ENCODE results near the gene PLCD4. TPM values are rescaled to one million over a fixed set of nuclear protein-coding genes. Genes with fewer than 3 reads are reported as not detected.

Gene PLCD4
- polyA plus RNA-seq, 1 donor from 2014 or later, result 4.9 TPM

- Histone ChIP-seq H3K9me2 (ENCODE audit: insufficient read depth, low read length) (no peaks in the 10 kb centered on the region), H3K79me2 (replicated peaks; ENCODE audit: insufficient read depth, low read length) (no peaks in the 10 kb centered on the region), H3K9ac (ENCODE audit: low read length) (no peak overlapping the region), H3K4me3 (ENCODE audit: low read length) (no peak overlapping the region), H3K27ac (ENCODE audit: low read length) (no peak overlapping the region), H4K20me1 (ENCODE audit: insufficient read depth) (no peaks in the 10 kb centered on the region), H3K9me3 (ENCODE audit: low read length) (no peaks in the 10 kb centered on the region), H3F3A (ENCODE audit: insufficient read depth, low read length, poor library complexity, severe bottlenecking) (no peaks in the 10 kb centered on the region), H3K36me3 (ENCODE audit: insufficient read depth, low read length) (no peaks in the 10 kb centered on the region), H2AFZ (ENCODE audit: low read depth, low read length) (no peak overlapping the region), H3K4me2 (ENCODE audit: low read length) (no peak overlapping the region), H3K27me3 (ENCODE audit: insufficient read depth, low read depth, low read length) (no peaks in the 10 kb centered on the region)
- TF ChIP-seq SMC3 (conservative IDR thresholded peaks at IDR 0.05; ENCODE audit: poor library complexity), result no peak
- no peak for TF ChIP-seq POLR2AphosphoS5 (IDR thresholded peaks at IDR 0.05)
- TF ChIP-seq TAF1 (IDR thresholded peaks at IDR 0.05; ENCODE audit: low read depth), result no peak
- TF ChIP-seq, protein P1, sequence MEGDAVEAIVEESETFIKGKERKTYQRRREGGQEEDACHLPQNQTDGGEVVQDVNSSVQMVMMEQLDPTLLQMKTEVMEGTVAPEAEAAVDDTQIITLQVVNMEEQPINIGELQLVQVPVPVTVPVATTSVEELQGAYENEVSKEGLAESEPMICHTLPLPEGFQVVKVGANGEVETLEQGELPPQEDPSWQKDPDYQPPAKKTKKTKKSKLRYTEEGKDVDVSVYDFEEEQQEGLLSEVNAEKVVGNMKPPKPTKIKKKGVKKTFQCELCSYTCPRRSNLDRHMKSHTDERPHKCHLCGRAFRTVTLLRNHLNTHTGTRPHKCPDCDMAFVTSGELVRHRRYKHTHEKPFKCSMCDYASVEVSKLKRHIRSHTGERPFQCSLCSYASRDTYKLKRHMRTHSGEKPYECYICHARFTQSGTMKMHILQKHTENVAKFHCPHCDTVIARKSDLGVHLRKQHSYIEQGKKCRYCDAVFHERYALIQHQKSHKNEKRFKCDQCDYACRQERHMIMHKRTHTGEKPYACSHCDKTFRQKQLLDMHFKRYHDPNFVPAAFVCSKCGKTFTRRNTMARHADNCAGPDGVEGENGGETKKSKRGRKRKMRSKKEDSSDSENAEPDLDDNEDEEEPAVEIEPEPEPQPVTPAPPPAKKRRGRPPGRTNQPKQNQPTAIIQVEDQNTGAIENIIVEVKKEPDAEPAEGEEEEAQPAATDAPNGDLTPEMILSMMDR (IDR thresholded peaks at IDR 0.05; ENCODE audit: poor library complexity, severe bottlenecking), result no peak
- no peak for TF ChIP-seq EP300 (conservative IDR thresholded peaks at IDR 0.05; ENCODE audit: poor library complexity, severe bottlenecking)
- no peak for TF ChIP-seq RAD21 (conservative IDR thresholded peaks at IDR 0.05)
- TF ChIP-seq, protein P2, sequence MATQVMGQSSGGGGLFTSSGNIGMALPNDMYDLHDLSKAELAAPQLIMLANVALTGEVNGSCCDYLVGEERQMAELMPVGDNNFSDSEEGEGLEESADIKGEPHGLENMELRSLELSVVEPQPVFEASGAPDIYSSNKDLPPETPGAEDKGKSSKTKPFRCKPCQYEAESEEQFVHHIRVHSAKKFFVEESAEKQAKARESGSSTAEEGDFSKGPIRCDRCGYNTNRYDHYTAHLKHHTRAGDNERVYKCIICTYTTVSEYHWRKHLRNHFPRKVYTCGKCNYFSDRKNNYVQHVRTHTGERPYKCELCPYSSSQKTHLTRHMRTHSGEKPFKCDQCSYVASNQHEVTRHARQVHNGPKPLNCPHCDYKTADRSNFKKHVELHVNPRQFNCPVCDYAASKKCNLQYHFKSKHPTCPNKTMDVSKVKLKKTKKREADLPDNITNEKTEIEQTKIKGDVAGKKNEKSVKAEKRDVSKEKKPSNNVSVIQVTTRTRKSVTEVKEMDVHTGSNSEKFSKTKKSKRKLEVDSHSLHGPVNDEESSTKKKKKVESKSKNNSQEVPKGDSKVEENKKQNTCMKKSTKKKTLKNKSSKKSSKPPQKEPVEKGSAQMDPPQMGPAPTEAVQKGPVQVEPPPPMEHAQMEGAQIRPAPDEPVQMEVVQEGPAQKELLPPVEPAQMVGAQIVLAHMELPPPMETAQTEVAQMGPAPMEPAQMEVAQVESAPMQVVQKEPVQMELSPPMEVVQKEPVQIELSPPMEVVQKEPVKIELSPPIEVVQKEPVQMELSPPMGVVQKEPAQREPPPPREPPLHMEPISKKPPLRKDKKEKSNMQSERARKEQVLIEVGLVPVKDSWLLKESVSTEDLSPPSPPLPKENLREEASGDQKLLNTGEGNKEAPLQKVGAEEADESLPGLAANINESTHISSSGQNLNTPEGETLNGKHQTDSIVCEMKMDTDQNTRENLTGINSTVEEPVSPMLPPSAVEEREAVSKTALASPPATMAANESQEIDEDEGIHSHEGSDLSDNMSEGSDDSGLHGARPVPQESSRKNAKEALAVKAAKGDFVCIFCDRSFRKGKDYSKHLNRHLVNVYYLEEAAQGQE (IDR thresholded peaks at IDR 0.05; ENCODE audit: borderline replicate concordance), result no peak
- no peak for TF ChIP-seq MXI1 (conservative IDR thresholded peaks at IDR 0.05; ENCODE audit: poor library complexity, severe bottlenecking)
- no peak for TF ChIP-seq EZH2 (IDR thresholded peaks at IDR 0.05; ENCODE audit: borderline replicate concordance, insufficient read depth, low read length, poor library complexity, severe bottlenecking)
These were observed 2.3 kb upstream of the PLCD4 start for GRCh38 chr2:218605432-218605831.

DNA sequence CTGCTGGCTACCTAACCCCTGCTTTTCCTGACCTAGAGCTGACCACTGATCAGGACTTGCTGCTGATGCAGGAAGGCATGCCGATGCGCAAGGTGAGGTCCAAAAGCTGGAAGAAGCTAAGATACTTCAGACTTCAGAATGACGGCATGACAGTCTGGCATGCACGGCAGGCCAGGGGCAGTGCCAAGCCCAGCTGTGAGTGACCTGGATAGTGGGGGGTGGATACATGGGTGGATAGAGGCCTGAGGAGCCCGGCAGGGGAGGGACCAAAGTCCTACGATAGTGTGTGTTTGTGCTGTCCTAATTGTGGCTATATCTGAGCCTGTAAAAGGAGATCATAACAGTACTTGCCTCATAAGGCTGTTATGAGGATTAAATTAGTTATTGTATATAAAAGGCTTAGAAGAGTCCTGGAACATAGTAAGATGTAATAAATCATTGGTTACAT is 8.2 kb downstream of the PLCD4 start:
- no peaks in the 10 kb centered on the region for H3K9me3 ChIP-seq (ENCODE audit: low read length)
- H3K9ac ChIP-seq (ENCODE audit: low read length), result no peak overlapping the region
- H3K4me3 ChIP-seq (ENCODE audit: low read length), result no peak overlapping the region
- no peaks in the 10 kb centered on the region for H3K27me3 ChIP-seq (ENCODE audit: insufficient read depth, low read depth, low read length)
- H3K79me2 ChIP-seq (replicated peaks; ENCODE audit: insufficient read depth, low read length), result no peaks in the 10 kb centered on the region
- TF ChIP-seq TAF1 (IDR thresholded peaks at IDR 0.05; ENCODE audit: low read depth), result no peak
- no peak for TF ChIP-seq POLR2AphosphoS5 (IDR thresholded peaks at IDR 0.05)
- TF ChIP-seq RAD21 (conservative IDR thresholded peaks at IDR 0.05), result no peak
- TF ChIP-seq, protein P1 (IDR thresholded peaks at IDR 0.05; ENCODE audit: poor library complexity, severe bottlenecking), result no peak
- no peak for TF ChIP-seq MXI1 (conservative IDR thresholded peaks at IDR 0.05; ENCODE audit: poor library complexity, severe bottlenecking)
- TF ChIP-seq EP300 (conservative IDR thresholded peaks at IDR 0.05; ENCODE audit: poor library complexity, severe bottlenecking), result no peak
- TF ChIP-seq EZH2 (IDR thresholded peaks at IDR 0.05; ENCODE audit: borderline replicate concordance, insufficient read depth, low read length, poor library complexity, severe bottlenecking), result no peak
- TF ChIP-seq, protein P2 (IDR thresholded peaks at IDR 0.05; ENCODE audit: borderline replicate concordance), result no peak
- TF ChIP-seq SMC3 (conservative IDR thresholded peaks at IDR 0.05; ENCODE audit: poor library complexity), result no peak
- H3K27ac ChIP-seq (ENCODE audit: low read length), result no peak overlapping the region
- H2AFZ ChIP-seq (ENCODE audit: low read depth, low read length), result no peak overlapping the region
- no peaks in the 10 kb centered on the region for H3K36me3 ChIP-seq (ENCODE audit: insufficient read depth, low read length)
- no peaks in the 10 kb centered on the region for H3F3A ChIP-seq (ENCODE audit: insufficient read depth, low read length, poor library complexity, severe bottlenecking)
- H3K4me2 ChIP-seq (ENCODE audit: low read length), result no peak overlapping the region
- H4K20me1 ChIP-seq (ENCODE audit: insufficient read depth), result no peaks in the 10 kb centered on the region
- H3K9me2 ChIP-seq (ENCODE audit: insufficient read depth, low read length), result no peaks in the 10 kb centered on the region

Measured in neural cell (in vitro differentiated cells).